NCI-H1417 treated with DMSO at 0.1 percent for 48 hours (cell line): Measurements from ENCODE around the gene TLE3.
A peak's percentile ranks its signal among the peaks of the same experiment; 100 is the strongest.

Experiments used
- DNase-seq: peaks from one replicate; lab custom pipeline; 2025; lab: John Stamatoyannopoulos, UW

Gene TLE3

DNA sequence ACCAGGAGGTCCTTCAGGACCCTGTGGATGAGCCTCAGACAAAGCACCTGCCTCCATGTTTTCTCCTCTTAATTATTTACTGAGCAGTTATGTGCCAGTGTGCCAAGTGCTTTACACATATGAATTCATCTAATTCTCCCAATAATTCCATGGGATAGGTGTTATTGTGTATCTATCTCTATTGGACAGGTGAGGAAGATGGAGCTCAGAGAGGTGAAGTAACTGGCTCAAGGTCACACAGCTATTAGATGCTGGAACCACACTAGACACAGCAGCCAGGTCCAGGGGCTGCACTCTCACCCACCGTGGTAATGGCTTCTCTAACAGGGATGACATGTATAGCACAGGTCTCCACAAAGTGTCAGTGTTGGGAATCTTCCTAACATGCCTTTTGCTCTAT, 70.2 kb downstream of the TLE3 start:
- no peak for DNase-seq

- DNase-seq, result no peak
These were observed 70.7 kb downstream of the TLE3 start for GRCh38 chr15:70026991-70027390.

DNA sequence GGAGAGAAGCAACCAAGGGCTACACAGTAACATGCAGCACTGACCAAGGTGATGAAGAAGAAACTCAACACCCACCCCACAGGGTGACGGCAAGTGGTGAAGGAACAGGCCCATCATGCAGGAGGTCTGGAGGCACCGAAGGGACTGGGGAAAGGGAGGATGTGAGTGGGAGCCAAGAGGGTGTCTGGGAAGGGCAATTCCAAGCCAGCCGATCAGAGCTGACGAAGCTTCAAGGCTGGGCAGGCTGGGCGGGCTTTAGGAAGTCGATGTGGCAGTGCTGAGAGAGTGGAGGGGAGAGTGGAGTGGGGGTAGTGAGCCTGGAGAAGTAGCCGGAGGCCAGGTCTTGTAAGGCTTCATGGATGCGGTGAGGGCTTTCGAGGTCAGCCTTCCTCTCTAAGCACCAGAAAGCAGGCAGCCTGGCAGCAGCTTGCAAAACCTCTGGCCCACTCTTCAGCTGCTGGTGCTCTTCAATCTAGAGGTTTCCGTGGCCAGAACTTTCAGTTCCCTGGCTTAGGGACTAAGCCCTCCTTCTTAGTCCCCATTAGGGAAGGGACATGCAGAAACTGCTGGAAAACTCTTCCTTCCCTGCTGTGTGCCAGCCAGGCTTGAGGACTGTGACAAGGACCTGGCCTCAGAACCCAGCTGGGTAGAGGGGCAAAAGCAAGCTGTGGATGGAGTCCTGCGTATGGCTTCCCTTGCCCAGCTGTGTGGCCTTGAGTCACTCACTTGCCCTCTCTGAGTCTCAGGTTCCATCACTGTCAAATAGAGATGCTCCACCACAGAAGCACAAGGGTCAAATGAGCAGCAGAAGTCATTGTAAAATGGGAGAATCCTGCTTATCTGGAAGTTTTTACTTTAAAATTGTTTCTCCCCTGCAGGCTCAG, 72.1 kb downstream of the TLE3 start:
- no peak for DNase-seq

DNA sequence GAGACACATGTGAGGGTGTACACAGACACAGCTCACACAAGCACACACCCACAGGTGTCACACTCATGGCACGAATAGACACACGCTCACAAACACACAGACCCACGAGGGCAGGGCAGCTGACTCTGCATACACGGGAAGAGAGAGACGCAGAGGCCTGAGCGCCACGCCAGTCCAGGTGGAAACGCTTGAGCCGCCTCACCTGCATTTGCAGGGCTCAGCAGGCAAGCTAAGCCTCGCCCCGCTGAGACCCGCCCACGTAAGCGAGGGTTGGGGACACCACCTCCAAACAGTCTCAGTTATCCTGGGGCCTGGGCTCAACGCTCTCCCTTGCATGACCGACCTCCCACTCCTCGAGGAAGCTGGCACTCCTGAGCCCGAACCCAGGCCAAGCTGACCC, 73.2 kb downstream of the TLE3 start:
- DNase-seq, result no peak

DNA sequence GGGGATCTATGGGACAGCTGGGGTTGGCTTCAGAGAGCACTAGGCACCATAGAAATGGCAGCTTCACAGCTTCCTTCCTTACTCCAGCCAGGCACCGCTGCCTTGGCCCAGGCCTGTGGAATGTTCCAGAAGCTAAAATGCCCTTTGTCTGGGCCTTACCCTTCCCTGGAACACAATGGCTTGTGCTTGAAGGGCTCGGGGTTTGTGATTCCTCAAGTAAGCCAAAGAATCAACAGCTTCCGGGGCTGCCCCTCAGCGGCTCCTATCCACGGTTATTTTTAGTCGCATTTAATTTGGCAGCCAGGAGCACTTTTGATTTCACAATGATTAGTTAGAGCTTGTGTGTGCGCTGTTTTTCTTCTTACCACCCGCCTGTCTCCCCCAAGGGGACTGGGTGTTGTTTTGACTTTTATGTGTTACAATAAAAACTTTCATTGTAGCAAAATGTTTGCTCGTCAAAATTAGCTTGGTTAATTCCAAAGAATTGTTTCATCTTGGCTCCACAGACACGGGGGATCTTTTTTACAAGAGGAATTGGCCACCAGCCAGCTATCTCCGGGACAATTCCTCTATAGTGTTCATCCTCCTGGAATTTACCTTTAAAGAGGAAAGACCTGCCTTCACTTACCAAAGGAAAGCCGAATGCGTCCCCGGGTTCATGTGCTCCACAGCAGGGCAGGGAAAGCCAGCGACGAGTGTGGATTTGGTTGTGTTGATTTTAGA, 73.8 kb downstream of the TLE3 start:
- DNase-seq, result no peak

- no peak for DNase-seq
These were observed 74.5 kb downstream of the TLE3 start for GRCh38 chr15:70023064-70023768.

DNA sequence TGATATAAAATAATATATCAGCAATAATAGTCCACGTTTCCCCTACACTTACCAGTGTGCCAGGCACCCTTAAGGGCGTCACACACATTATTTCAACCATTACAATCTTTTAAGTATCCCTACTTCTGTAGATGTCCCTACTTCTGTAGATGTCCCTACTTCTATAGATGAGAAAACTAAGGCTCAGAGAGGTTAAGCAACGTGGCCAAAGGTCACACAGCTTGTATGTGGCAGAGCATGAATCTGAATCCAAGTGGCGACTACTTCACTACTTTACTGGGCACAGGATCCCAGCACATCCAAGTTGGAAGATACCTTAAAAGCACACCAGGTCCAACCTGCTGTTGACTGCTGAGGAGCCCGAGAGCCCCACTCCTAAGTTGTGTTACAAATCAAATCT, 77.5 kb downstream of the TLE3 start:
- DNase-seq, result no peak

DNA sequence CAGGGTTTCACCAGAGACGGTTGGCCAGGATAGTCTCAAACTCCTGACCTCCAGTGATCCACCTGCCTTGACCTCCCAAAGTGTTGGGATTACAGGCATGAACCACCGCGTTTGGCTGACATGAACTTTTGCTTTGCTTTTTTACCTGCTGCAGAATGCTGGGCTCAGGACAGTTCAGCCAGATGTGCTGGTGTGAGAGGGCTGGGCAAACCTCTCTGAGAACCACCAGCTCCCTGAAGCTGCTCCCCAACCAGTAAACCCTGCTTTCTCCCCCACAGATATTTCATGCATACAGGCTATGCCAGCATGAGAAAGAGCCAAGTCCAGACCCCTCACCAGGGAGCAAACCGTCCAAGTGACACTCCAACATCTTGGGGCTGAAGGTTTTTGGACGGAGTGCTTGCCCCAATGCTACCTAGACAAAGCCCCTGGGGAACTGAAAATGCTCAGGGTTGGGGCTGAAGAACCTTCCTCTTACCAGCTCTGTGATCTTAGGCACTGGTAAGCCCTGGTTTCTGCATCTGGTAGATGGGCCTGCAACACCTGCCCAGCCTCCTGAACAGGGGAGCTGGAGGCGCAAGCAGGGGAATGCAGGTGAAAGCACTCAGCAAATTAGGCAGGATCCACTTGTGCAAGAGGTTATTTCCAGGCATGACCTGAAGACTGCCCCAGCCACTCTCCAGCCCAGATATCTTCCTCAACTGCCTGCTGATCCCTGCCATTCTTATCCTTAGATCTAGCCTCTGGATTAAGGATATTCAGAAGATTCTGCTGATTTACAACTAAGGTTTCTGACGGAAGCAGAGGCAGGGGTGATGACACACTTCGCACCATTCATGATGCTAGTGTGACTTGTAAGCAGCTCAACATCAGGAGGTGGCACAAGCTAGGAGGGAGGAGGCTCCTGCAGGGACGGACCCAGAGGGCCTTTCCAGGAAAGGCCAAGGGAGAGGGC, 78.8 kb downstream of the TLE3 start:
- no peak for DNase-seq

- no peak for DNase-seq
These were observed 79.9 kb downstream of the TLE3 start for GRCh38 chr15:70017801-70018200.

GRCh38 chr15:70017025-70017424, 80.7 kb downstream of the TLE3 start:
- DNase-seq, result no peak

DNA sequence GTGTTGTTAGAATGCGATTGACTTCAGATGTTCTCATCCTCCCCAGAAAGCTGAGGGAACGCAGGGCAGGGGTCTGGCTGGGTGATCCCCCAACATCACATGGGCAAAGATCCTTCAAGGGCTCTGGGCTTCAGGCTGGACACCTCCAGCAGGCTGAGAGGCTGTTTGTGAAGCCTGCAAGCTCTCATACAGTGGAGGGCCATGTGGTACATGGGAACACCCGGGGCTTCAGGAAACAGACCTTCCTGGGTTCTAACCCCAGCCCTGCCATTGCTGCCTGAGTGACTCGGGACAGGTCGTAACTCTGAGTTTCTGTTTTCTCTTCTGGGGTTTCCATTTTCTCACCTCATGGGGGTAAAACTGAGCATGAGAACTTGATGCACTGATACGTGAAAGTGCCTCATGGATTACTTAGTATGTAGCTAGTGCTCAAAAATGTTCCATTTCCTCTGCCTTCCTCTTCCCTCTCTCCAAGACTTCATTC, 81.2 kb downstream of the TLE3 start:
- no peak for DNase-seq

DNA sequence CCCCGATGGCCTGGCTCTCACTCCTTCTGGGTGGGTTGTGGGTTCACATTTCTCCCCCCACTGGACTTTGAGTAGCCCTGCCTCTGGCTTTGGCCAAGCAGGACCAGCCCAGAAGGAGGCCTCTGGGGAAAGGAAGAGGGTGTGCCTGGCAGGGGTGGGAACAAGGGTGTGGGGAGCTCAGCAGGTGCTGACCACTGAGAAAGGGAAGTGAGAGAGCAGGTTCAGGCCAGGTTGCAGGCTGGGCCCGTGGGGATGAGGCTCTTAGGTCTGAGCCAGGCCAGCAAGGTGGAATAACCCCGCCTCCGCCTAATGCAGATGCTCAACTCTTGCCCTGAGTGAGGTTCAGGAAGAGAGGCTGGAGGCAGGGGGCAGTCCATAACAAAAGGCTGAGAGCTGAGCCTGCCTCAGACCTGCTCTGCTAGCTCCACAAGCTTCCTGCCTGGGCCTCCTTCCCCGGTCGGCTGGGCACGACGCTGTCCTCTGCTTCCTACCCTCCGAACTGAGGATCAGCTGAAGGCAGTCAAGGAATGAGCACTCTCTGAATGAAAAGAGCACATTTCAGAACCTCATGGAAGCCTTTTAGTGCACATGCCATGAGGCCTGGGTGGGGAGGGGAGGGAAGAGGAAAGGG, 82.7 kb downstream of the TLE3 start:
- DNase-seq, result no peak

DNA sequence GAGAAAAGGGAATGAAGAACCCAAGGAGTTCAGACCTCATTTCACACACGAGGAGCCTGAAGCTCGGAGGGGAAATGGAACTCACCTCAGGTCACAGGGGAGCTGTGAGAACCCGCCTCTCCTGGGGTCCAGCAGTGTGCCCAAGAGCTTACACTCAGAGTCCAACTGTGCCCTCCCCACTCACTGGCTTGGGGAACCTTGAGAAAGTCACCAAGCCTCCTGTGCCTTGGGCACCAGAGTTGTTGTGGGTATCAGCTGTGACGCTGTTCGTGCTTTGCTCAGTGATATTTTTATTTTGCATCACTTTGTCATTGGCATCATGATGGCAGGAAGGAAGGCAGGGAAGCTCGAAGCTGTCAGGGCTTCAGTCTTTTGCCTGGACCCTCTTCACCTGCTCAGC, 83.4 kb downstream of the TLE3 start:
- no peak for DNase-seq

DNA sequence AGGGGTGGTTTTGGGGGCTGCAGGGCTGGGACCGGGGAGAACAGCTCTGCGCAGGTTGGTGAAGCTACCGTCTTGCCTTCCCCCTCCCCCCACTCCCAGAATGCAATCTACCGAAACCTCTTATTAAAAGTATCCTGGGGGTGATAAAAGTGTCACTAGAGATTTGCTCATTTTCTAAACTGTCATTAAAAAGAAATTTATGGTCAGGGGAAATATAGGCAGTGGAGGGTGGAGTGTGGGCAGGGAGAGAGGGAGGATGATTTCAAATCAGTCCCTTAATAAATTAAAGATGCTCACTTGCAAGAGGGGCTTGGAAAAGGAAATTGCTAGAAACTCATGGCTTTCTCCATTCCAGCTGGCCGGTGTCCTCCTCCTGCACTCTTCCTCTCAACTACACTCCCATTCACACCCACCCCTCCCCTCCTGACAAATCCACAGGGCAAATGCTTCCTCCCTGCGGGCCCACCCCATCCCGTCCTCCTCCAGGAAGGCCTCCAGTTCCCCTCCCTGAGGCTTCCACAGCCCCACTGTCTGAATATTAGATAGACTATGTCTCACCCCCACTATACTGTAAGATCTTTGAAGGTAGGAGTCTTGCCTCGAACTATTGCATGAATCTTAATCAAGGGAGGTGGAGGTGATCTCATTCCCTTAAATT, 83.9 kb downstream of the TLE3 start:
- peak; percentile 64 for DNase-seq

DNA sequence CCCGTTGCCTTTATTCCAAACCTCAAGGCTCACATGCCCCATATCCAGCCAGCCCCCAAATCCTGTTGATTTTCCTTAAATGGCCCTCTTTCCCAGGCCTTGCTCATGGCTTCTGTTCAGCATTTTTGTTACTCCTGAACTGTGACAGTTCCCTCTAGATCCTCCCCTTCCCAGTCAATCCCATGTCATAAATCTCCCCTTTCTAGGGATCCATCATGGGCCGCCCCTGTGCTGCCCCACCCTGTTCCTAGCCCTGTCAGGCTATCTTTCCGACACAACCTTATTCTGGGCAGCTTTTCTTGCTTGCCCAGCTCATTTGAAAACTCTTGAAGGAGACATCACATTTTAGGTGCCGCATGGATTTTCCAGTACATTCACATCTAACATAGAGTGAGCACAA, 84.8 kb downstream of the TLE3 start:
- DNase-seq, result no peak

DNA sequence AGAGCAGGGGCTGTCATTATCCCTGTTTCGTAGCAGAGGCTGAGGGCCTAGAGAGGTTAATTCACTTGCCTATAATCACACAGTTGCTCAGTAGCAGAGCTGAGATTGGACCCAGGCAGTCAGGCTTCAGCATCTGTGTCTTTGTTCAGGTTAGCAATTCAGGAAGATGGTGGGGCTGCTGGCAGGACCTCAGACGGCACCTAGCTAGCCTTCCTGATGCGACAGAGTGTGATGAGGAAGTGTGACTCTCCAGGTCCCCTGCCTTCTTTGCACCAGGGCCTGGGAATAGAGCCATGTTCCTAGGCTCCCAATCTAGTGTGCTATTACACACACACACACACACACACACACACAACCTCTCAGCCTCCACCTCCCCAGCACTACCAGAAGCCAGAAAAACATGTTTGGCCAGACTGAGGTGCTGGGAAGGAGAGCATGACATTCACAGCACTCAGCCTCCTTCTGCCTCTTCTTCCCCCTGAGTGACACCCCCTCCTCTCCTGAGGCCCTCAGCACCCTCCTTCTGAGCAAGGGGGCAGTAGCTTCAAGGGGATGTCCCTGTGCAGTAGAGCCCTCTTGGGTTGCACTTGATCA, 88.9 kb downstream of the TLE3 start:
- DNase-seq, result no peak

GRCh38 chr15:70006259-70007147, 91.2 kb downstream of the TLE3 start:
- DNase-seq, result no peak

DNA sequence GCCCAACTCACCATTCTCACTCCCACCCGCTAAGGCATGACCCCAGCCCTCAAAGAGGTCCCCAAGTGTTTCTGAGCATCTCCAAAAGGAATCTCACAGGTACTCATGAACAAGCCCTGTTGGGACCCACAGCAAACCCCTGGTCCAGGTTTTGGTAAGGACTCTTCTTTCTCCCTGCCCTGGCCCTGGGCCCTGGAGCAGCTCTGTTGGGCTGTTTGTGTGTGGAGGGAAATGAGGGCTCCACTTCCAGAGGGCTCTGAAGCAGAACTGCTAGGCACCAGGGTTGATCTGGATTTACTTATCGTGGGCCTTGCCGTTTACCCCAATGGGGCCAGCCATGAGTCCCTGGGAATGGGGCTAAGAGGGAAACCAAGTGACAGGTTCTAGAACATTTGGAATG, 92.9 kb downstream of the TLE3 start:
- DNase-seq, result no peak

GRCh38 chr15:70002897-70003296, 94.8 kb downstream of the TLE3 start:
- no peak for DNase-seq
